HG02973 (cell line): ENCODE data around the gene TRAF3IP1.

Experiments used
- ATAC-seq: cut with Tn5 transposase; IDR thresholded peaks from one replicate; pipeline ENCODE4 v1.9.1; 2021; ENCODE audit warnings: moderate library complexity; ENCODE audit not compliant: unreplicated experiment

The TRAF3IP1 gene

DNA sequence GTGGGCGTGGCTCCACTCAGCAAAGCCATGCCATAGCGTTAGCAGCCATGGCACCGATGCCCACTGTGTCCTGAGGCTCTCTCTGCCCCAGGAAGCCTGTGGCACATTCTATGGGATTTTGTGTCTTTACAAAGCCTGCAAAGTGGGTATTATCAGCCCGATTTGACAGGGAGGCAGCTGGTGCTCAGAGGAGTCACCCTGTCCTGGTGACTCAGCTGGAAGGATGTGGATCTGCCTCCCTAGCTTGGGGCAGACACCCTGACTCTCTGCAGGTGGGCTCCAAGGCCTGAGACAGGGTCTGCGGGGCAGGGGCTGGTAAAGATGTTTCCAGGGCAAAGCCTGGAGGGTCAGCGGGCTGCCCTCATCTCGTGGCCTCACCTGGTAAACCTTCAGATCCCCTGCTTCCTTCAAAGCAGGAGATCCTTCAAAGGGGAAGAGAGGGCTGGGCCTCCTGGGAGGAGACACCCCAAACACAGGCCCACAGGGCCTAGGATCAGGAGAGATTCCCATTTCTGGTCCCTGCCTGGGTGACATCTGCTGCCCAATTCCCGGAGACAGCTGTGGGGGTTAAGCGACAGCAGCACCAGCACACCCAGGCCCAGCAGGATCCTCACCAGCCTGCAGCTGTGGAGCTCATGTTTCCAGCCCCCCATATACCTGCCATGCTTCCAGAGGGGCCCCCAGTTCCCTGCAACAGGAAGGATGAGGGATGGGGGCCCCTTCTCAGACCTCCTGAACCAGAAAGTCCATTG, 103.4 kb downstream of the TRAF3IP1 start:
- ATAC-seq, result no peak

DNA sequence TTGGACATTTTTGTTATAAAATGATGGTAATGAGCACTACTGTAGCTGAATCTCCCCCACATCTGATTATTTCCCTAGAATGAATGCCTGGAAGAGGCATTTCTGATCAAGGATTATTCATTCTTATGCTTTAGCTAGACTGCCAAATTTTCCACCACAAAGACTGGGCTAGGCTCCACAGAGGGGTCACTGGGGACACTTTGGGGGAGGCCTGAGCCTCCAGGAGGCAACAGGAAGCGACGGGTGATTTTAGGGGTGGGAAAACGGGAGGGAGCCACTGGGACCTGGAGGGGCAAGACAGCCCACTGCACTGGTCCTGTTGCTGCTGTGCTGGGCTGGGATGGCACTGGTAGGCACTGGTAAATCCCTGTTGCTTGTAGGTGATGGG, 104.0 kb downstream of the TRAF3IP1 start:
- ATAC-seq, result no peak

DNA sequence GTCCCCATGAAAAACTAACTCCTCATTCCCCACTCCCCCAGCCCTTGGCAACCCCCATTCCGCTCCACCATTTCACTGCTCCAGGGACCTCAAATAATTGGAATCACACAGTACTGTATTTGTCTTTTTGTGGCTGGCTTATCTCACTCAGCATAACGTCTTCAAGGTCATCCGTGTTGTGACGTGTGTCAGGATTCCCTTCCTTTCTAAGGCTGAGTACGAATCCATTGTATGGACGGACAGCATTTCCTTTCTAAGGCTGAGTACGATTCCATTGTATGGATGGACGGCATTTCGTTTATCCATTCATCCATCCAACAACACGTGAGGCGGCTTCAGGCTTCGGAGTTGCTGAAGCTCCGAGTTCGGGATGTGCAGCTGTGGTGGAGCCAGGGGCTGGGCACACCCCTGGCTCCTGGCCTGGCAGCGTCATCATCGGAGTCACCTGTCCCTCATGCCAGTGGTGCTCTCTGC, 105.2 kb downstream of the TRAF3IP1 start:
- ATAC-seq, result no peak

DNA sequence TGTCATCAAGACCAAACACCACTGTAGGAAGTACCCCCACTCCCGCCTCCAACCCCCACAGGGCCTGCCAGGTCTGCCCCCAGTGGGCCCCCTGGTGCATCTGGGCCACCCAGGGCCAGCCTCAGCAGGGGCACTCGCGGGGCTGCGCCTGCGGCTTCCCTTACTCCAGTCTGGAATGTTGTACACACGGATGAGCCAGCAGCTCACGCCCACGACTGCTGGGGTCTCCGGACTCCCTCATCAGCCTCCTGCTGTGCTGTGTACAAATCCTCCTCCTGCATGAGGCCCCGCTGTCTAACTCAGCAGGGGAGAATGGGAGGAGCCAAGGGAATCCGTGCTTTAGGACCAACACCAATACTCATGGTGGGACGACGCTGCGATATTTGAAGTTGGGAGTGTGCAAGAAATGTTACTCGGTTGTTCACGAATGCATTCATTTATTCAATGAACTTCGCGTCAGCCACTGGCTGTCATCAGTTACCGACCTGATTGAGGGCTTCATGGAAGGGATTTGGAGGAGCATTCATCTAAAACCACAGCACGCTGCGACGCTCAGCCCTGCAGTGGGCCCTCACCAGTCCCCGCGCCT, 105.8 kb downstream of the TRAF3IP1 start:
- peak; percentile 5 for ATAC-seq

DNA sequence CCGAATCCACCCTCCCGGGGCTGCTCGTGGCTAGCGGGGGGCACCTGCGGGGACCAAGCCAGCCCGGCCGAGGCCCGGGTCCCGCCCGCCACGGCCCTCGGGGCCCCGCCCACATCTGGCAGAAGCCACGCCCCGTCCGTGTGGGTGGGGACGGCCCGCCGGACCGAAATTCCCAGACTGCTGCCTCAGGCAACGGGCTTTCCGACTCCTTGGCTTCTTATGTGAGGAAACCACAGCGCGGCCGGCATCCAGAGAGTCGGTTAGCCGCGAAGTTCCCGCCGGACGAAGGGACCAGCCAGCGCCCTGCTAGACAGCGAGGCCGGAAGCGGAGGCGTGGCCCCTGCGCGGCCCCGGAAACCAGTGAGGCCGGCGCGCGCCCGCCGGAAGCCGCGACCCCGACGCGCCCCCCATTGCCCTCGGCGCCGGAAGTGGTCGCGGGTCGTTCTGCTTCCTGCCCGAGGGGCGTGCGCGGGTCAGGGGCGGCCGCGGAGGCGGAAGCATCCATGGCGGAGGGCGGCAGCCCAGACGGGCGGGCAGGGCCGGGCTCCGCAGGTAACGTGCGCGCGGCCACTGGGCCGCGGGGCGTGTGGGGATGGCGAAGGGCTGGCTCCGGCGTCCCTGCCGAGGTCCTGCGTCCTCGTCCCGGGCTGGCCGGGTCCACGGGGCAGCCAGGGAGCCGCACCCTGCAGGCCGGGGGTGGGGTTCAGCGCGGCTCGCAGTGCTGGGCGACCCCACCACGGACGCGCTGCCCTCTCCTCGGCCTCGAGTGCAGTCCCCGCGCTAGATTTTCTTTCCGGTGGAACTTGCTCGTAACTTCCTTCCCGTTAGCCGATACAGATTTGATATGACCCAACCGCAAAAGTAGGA, 106.5 kb downstream of the TRAF3IP1 start, which contains the start of gene ASB1:
Gene ASB1 (plus strand): TSS at position 360 of the 867 bp plus-strand sequence. CDS start 144 bp downstream, at position 504.
- peak; percentile 71 for ATAC-seq

DNA sequence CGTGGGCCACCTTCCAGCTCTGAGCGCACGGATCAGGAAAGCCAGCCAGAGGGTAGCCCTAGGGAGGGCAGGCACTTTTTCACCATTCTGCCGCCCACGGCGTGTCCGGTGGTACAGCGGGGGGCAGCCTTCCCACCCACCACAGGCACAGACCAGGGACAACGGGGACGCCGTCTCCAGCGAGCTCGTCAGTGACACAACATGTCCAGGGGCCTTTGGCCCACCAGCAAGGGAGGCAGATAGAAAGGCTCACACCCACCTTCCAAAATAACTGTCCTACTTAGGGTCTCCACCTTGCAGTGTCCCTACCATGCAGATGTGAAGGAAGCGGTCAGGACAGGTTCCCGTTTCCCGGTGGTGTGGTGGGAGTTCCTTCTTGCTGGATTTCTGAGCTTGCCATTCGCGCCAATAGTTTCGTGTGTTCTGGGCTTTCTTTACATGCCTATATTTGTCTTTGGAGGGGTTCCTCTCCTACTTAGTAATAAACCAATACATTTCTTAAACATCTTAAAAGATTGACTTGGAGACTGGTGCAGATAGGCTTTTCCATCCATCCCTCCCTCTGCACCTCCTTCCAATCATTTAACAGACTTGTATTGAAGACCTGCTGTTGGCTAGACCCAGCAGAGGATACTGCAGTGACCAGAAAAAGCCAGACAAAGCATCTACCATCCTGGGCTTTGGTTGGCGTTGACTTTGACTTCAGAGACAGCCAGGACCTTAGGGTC, 107.3 kb downstream of the TRAF3IP1 start:
- peak; percentile 1 for ATAC-seq

DNA sequence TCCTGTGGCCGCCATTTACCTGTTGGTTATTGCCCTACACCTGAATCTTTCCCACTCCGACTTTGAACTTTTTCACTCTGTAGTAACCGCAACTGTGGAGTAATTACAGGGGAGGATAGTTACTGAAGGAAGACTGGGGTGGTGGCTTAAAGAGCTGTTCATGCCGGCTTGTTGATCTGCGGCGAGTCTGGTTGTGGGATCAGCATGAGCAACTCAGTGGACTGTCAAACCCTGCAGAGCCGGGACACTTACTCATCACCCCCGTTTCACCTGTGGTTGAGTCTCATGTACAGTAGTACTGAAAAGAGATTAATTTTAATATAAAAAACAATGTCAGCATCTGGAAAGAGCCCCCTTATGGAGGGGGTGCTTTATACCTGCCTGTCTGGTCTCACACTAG, 108.5 kb downstream of the TRAF3IP1 start:
- no peak for ATAC-seq

DNA sequence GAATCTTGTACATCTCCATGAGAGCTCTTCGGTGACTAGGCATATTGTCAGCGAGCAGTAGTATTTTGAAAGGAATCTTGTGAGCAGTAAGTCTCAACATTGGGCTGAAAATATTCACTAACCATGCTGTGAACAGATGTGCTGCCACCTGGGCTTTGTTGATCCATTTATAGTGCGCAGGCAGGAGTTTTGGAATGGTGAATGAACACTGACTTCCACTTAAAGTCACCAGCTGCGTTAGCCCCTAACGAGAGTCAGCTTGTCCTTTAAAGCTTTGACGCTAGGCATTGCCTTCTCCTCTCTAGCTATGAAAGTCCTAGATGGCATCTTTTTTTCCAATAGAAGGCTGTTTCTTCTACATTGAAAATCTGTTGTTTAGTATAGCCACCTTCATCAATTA, 110.5 kb downstream of the TRAF3IP1 start:
- ATAC-seq, result no peak

DNA sequence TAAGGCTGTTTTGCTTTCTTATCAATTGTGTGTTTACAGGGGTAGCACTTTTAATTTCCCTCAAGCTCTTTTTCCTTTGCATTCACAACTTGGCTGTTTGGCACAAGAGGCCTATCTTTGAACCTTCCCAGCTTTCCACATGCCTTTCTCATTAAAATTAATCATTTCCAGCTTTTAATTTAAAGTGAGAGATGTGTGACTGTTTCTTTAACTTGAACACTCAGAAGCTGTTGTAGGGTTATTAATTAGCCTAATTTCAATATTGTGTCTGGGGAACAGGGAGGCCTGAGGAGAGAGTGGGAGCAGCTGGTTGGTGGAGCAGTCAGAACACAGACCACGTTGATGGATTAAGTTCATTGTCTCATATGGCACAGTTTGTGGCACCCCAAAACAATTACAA, 111.1 kb downstream of the TRAF3IP1 start:
- ATAC-seq, result no peak

DNA sequence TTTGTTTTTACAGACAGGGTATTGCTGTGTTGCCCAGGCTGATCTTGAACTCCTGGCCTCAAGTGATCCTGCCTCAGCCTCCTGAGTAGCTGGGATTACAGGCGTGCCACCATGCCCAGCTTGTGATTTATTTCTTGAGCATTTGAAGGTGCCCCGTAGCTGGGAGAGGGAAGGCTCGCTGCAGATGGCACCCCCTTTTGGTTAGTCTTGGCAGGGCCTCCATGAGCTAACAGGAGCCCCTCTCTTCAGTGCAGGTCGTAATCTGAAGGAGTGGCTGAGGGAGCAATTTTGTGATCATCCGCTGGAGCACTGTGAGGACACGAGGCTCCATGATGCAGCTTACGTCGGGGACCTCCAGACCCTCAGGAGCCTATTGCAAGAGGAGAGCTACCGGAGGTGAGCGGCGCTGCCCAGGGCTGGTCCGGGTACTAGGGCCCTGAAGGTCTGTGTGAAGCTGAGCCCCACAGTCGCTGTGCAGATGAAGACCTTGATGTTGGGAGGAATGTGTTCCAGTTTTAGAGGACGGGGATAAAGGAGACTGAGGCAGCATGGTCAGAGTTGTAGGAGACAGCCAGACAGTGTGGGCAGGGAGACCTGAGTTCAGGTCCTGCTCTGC, 113.1 kb downstream of the TRAF3IP1 start:
- ATAC-seq, result no peak

DNA sequence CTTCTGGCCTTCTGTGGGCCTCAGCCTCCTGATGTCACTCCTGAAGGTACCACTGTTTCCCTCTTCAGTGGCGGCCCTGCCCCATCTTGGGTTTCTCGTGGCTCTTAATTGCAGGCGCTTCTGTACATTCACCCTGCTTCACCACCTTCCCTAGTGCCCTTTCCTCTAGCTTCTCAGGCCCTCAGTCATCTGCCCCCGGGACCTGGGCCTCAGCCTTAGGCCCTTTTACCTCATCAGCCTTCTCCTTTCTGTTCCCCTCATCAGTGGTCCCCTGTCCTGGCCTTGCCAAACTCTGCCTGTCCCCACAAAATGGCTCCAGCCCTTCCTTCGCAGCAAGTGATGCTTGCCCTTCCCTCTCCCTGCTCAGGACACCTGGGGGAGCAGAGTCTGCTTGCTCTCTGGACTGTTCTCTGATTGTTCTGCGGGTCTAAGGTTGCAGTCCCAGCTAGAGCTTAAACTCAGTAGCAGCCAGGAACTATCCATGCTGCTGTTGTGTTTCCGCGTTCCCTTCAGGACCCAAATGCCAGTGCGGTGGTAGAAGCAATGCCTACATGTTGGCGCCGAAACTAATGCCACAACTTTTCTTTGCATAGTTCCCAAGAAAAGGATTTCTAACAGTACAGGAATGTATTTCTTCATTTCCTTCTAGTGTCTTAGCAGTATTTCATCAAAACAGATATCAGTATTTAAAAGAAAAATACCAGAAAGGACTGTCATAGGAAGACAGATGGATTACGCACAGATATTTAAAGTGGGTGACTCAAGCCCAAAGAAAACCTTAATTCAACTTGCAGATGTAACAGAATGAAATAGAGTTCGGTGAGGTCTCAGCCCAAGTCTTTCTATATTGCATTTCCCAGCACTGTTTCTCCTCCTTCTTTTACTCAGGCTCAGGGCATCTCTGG, 113.9 kb downstream of the TRAF3IP1 start:
- no peak for ATAC-seq

DNA sequence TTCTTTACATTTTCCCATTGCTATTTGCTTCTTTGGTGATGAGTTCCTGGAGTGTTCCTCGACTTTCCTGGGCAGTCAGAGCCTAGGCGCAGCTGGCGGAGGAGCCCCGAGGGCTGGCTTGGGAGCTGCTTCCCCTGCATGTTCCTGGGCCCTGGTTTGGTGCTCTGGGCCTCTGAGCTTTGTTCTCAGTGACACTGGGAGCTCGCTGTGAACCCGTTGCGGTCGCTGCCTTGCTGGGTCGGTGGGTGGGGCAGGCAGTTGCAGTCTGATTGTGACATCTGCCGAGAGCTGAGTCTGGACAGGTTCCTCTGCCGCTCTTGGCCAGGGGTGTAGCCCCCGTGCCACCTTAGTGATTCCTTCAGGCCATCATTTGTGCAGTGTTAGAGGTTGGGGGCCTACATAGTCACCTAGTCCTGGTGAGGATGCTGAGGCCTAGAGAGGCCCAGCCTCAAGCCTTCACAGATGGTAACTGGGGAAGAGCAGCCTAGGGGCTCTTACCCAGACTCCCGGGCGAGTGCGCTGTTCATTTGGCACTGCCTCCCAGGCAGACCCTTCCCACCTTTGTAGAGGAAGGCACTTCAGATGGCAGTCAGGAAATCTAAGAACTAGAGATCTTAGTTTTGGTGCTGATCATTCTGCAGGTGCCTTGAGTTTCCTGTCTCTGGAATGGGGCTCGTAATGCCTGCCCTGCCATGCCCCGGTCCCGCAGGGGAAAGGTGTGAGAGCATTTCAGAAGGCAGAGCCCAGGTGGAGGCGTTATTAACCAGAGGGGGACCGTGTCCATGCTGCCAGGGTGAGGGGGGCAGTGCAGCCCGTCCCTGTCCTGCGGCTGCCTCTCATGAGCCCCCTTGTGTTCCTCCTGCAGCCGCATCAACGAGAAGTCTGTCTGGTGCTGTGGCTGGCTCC, 114.8 kb downstream of the TRAF3IP1 start:
- ATAC-seq, result no peak

DNA sequence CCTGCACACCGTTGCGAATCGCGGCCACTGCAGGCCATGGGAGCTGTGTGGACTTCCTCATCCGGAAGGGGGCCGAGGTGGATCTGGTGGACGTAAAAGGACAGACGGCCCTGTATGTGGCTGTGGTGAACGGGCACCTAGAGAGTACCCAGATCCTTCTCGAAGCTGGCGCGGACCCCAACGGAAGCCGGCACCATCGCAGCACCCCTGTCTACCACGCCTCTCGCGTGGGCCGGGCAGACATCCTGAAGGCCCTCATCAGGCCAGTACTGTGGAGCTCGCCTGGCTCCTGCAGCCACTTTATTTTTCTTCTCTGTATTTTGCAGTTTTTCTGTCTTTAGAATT, 115.4 kb downstream of the TRAF3IP1 start:
- ATAC-seq, result no peak

DNA sequence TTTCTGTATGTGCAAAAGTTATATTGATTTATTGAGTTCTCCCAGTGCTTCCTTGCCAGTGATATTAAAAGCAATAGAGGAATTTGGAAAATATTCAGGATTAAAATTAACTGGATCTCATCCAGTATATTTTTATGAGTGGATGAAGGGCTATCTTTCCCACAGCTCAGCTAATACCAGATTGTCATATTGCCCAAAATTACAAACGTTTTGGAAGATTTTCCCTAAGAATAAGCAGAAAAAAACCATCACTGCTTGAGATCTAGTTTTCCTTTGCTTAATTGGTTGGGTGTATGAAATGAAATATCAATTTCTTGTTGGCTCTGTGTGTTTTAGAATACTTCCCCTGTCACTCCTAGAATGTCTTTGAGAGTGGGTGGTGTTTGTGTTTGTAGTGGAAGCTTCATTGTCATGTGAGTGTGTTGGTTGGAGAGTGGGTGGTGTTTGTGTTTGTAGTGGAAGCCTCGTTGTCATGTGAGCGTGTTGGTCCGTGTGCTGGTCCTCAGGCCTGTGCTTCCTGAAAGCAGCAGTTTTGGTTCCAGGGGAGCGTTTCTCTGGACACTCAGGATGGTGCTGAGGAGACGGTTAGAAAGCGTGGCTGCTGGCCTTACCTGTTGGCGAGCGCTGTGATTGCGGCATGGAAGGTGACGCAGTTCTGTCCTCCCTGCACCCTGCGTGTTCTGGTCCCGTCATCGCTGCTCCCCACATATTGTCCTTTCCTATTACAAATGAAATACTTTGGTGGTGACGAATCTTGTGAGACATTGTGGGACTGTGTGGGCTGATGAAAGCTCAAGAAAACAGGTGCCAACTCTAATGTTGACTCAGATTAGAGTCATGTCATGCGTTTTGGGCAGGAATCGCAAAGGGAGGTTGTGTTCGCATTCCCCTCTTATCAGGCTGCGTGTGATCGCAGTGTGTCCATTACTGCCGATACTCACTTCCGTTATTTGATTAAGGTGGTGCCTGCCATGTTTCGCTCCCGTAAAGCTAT, 118.8 kb downstream of the TRAF3IP1 start:
- no peak for ATAC-seq

DNA sequence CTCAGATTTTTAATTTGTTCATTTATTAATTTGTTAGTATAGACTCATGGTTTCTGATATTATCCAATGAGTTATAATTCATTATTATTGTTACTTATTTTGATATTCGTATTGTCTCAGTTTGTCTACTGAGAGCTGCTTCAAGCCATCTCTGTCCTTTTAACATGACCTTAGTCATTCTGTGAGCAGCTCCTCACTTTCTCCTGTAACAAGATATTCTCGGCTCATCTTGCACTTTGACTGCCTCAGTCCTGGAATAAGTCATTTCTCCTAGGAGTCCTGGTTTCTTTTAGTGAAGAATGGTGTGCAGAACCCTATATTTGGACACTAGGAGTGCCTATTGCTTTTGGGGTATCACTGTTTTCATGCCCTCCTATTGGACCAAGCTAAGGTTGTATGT, 119.6 kb downstream of the TRAF3IP1 start:
- ATAC-seq, result no peak

DNA sequence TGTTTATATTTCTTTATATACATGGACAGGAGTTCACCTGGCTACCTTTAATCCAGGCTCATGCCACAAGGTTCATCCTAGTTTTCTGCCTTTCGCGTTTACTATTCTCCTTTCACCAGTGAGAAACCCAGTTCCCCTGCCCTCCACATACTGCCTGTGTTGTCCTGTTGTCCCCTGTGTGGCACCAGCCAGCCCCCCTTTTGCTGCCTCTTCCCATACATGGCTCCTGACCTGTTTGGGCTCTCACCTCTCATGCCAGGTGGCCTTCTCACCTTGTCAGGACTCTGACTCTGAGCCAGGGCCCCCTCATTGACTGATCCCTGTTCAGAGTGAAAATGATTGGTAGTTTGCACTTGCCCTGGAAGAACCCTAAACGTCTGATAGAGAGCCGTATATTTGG, 120.0 kb downstream of the TRAF3IP1 start:
- ATAC-seq, result no peak

DNA sequence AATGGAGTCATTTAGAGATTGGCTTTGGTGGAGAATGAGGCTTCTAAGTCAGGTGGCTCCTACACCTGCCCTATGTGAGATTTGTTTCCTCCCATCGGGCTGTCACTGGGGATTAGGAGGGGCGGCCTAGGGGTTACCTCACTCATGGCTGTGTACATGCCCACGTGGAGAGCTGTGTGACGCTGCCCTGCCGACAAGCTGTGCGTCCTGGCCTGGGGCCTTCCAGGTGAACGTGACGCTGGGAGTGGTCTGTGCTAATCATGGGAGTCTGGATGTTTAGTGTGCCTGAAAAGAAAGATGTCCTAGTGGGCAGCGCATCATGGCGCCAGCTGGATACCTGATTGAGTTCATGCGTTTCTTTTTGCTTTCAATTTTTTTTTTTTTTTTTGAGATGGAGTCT, 120.4 kb downstream of the TRAF3IP1 start:
- no peak for ATAC-seq
